Left lung (tissue), 10 donors: ENCODE measurements around the gene C2orf76. TPM values are rescaled to one million over a fixed set of nuclear protein-coding genes. Genes with fewer than 3 reads are reported as not detected.
A peak's percentile ranks its signal among the peaks of the same experiment; 100 is the strongest.

Source experiments
- ATAC-seq: fragments of 200-7000 bp; cut with Tn5 transposase; one replicate; pipeline ENCODE4 v1.9.1; 2020; ENCODE audit warnings: moderate library complexity
- DNase-seq, 4 donors: peaks; one replicate each; pipeline ENCODE4 v3.0.0-alpha.2; 2013 to 2020
- H3K27ac ChIP-seq, 2 donors: fragments of 200-600 bp; sonication (generic) in 1 of 2; one replicate each; pipeline versions ENCODE4 v1.5.0 to v1.8.0; 2020 to 2021
- H3K27me3 ChIP-seq, 2 donors: fragments of 200-600 bp; sonication (generic) in 1 of 2; one replicate each; pipeline versions ENCODE4 v1.5.0 to v1.8.0; 2020 to 2021
- H3K36me3 ChIP-seq, 2 donors: fragments of 200-600 bp; sonication (generic) in 1 of 2; one replicate each; pipeline versions ENCODE4 v1.5.0 to v1.8.0; 2020 to 2021
- H3K4me1 ChIP-seq, 2 donors: fragments of 200-600 bp; one replicate each; pipeline ENCODE4 v1.8.0; 2021
- H3K4me3 ChIP-seq, 2 donors: fragments of 200-600 bp; sonication (generic) in 1 of 2; one replicate each; pipeline versions ENCODE4 v1.5.0 to v1.8.0; 2020 to 2021; ENCODE audit warnings: mild to moderate bottlenecking in 1 of 2
- H3K9me3 ChIP-seq, 2 donors: fragments of 200-600 bp; sonication (generic) in 1 of 2; one replicate each; pipeline versions ENCODE4 v1.5.0 to v1.8.0; 2020 to 2021
- intact Hi-C, 2 donors: fragments of 100-400 bp; cut with DNase I; formaldehyde crosslinking; loops; one replicate each; pipeline versions ENCODE4 v1.11.2 to v1.14.2; 2022
- polyA plus RNA-seq, 6 donors: library from polyadenylated mRNA; unstranded; fragments of 120-200 nt; gene quantifications; one replicate each; pipeline ENCODE4 v1.2.1, GENCODE V29; 2013; ENCODE audit not compliant: insufficient read length in 6 of 6
- total RNA-seq, 2 donors: library from RNA; stranded (reverse); fragmentation: NEBNext Ultra II Directional; extraction: Animal tissue kit (Norgen Biotek cat#: 25700); gene quantifications; one replicate each; pipeline ENCODE4 v1.2.1, GENCODE V29; 2021
- TF ChIP-seq, protein P1 (sequence below), 2 donors: fragments of 200-600 bp; sonication (generic) in 1 of 2; IDR thresholded peaks; one replicate each; pipeline versions ENCODE4 v1.5.0 to v1.8.0; 2021; ENCODE audit warnings: antibody characterized with exemption in 2 of 2
- donor health status: DM: no; HTN: yes; CAD: no.
- donor health status: DM: no; HTN: no; CAD: no.

Gene C2orf76
- total and polyA plus RNA-seq, 8 donors = 11.0 to 17.1 (median 16.0) TPM

DNA sequence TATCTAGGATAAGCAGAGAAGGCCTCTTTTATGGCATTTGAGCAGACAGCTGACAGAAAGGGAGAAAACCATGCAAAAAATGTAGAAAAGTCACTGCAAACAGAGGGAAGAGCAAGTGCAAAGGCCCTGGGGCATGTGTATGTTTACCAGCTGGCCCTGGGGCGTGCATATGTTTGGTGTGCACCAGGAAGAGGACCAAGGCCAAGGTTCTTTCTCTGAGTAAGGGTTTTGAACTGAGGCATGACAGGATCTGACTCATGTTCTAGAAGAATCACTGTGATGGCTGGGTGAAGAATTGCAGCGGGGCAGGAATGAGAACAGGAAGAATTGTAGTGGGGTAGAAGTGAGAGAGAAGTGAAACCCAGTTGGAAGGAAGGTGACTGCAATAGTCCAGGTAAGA lies 73.4 kb downstream of the C2orf76 start:
- H3K27ac ChIP-seq = no peak overlapping the region
- intact Hi-C loops = no loop called here
- no peaks in the 10 kb centered on the region for H3K27me3 ChIP-seq
- H3K9me3 ChIP-seq = no peaks in the 10 kb centered on the region
- no peak for ATAC-seq
- no peaks in the 10 kb centered on the region for H3K36me3 ChIP-seq
- DNase-seq = no peak
- no peak overlapping the region for H3K4me3 ChIP-seq
- TF ChIP-seq, protein P1, sequence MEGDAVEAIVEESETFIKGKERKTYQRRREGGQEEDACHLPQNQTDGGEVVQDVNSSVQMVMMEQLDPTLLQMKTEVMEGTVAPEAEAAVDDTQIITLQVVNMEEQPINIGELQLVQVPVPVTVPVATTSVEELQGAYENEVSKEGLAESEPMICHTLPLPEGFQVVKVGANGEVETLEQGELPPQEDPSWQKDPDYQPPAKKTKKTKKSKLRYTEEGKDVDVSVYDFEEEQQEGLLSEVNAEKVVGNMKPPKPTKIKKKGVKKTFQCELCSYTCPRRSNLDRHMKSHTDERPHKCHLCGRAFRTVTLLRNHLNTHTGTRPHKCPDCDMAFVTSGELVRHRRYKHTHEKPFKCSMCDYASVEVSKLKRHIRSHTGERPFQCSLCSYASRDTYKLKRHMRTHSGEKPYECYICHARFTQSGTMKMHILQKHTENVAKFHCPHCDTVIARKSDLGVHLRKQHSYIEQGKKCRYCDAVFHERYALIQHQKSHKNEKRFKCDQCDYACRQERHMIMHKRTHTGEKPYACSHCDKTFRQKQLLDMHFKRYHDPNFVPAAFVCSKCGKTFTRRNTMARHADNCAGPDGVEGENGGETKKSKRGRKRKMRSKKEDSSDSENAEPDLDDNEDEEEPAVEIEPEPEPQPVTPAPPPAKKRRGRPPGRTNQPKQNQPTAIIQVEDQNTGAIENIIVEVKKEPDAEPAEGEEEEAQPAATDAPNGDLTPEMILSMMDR (IDR thresholded peaks at IDR 0.05) = no peak
- H3K4me1 ChIP-seq = peaks cover 0 to 3% of the 10 kb centered on the region in 2 donors

DNA sequence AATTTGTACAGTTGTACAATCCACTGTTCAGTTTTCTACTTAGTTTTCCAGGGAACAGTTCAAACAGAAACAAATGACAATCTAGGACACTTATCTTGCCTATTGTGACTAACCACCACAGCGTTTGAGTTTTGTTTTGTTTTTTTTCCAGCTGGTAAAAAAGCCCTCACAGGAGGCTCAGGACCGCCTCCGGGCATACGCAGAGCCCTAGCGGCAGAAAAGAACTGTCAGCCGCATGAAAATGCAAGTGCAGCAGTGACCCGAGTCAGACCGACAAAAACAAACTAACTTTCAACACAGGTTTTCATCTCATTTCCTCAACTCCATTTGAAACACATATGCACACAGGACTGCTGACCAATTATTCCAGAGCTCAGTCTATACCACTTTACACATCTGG lies 74.4 kb downstream of the C2orf76 start:
- Histone ChIP-seq H3K4me1 (peaks cover 0 to 3% of the 10 kb centered on the region in 2 donors), H3K27ac (no peak overlapping the region), H3K36me3 (no peaks in the 10 kb centered on the region), H3K4me3 (no peak overlapping the region), H3K27me3 (no peaks in the 10 kb centered on the region), H3K9me3 (no peaks in the 10 kb centered on the region)
- intact Hi-C loops = no loop called here
- DNase-seq (peak in 1 of 4 donors; percentile 42), ATAC-seq (peak; percentile 47)
- TF ChIP-seq, protein P1 (IDR thresholded peaks at IDR 0.05) = peak in 1 of 2 donors; percentile 17

DNA sequence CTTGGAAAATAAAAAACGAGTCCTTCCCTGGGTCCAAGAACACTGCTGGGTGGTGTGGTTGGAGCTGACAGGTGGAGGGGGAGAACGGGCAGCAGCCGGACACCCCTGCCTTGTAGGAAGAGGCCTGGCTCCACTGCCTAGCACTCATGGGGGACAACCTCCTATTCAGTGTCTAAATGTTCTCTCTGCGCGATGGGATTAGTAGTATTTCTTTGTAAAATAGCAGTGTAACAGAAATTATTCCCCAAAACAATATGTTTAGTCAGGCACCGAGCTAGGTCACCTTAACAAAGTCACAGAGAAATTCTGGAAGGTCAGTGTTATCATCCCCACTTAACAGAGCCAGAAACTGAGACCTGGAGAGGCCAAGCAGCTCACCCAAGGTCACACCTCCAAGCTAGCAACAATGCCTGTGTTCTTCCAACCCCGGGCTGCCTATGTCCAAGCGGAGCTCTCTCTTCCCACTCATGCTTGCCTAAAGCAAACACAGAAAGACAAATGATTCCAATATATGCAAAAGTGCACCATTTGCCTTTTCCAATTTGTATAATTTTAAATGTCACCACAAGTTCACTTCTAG lies 75.0 kb downstream of the C2orf76 start:
- Histone ChIP-seq H3K4me1 (peaks cover 0 to 3% of the 10 kb centered on the region in 2 donors), H3K9me3 (no peaks in the 10 kb centered on the region), H3K36me3 (no peaks in the 10 kb centered on the region), H3K27me3 (no peaks in the 10 kb centered on the region), H3K4me3 (no peak overlapping the region), H3K27ac (no peak overlapping the region)
- intact Hi-C loops = no loop called here
- DNase-seq (no peak), ATAC-seq (no peak)
- TF ChIP-seq, protein P1 (IDR thresholded peaks at IDR 0.05) = no peak

DNA sequence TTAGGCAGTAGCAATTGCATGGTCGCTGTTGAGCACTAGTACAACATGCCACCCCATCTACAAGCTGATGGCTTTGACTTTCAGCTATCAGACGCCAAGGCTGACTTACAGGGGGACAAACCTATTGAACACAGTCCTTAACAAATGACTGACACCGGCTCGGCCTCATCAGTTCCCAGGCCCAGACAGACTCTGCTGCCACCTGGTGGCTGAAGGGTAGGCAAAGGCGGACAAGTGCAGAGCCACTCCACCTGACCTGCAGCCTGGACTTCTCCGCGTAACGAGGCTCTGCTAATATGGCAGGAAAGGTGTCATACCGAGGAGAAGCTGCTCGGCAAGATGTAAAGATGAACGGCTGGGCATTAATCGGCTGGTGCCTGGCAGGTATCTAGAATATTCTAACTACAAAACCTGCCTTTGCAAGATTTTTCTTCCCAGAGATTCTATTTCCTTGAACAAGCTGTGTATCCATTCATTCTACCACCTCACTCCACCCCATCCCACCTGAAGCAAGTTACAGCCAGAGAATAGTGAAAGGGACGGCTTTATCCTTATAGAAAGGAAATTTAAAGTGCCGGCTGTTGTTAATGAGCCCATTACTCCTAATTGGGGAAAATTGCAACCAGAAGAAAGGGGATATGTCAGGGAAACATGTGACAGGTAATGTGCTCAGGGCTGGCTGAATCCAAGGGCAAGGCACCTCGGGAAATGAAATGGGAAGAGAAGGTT lies 75.6 kb downstream of the C2orf76 start:
- intact Hi-C loops = no loop called here
- DNase-seq = peak in 3 of 4 donors; percentile 30 to 92 (median 63)
- Histone ChIP-seq H3K36me3 (no peaks in the 10 kb centered on the region), H3K27me3 (no peaks in the 10 kb centered on the region), H3K27ac (no peak overlapping the region), H3K4me3 (no peak overlapping the region), H3K9me3 (no peaks in the 10 kb centered on the region), H3K4me1 (peaks cover 0 to 3% of the 10 kb centered on the region in 2 donors)
- ATAC-seq = peak; percentile 92
- TF ChIP-seq, protein P1 (IDR thresholded peaks at IDR 0.05) = peak; percentile 20 to 92

DNA sequence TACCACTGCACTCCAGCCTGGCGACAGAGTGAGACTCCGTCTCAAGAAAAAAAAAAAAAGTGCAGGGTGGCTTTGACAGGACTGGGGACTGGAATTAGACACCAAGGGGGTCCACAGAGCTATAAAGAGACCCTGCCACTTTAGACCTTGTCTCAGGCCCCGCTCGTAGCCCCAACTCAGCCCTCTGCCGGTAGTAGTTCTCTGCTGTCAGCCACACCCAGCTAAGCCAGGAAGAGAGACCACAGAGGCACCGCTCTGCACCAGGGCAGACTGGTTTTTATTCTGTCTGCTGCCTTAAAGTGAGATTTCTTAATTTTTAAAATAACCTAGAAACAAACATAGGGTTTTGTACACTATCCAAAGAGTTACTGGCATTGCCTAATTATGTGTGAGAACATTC lies 77.0 kb downstream of the C2orf76 start:
- peak; percentile 36 for ATAC-seq

More for the DNA sequence above, 77.0 kb downstream of the C2orf76 start:
- H3K27ac ChIP-seq = no peak overlapping the region
- H3K9me3 ChIP-seq = no peaks in the 10 kb centered on the region
- no peak for DNase-seq
- no peaks in the 10 kb centered on the region for H3K27me3 ChIP-seq
- H3K4me3 ChIP-seq = no peak overlapping the region
- intact Hi-C loops = no loop called here
- H3K36me3 ChIP-seq = no peaks in the 10 kb centered on the region
- peaks cover 0 to 3% of the 10 kb centered on the region in 2 donors for H3K4me1 ChIP-seq
- TF ChIP-seq, protein P1 (IDR thresholded peaks at IDR 0.05) = no peak
